Embryonic facial prominence (tissue), 1 donor: ENCODE data around the gene PDIA5.
"Not testable (repeated sequence)": the region's sequence is repeated elsewhere in the genome, so short reads cannot be mapped to it uniquely, and the experiment has no call there.

ENCODE experiments used
- DNase-seq: peaks from one replicate; pipeline ENCODE4 v3.0.0-alpha.2; 2016; ENCODE audit errors: extremely low spot score

PDIA5 gene

GRCh38 chr3:123147754-123148535 is 81.1 kb downstream of the PDIA5 start:
- DNase-seq, result no peak

GRCh38 chr3:123148772-123149171 is 81.9 kb downstream of the PDIA5 start:
- DNase-seq, result no peak

DNA sequence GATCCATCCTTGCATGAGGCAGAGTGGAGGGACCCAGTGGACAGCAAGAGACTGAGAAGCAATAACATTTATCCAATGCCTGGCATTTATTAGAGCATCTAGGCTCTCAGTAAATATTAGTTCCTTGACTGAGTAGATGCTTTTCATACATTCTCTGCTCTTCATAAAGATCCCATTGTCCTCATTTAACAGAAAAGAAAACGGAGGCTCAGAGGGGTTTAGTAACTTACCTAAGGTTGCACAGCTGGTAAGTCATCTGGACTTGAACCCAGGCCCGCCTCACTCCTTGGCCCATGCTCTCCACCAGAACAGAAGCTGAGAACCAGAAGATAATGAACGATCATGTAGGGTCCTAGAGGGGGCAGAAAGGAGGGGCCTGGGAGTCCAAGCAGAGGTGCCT is 82.7 kb downstream of the PDIA5 start:
- no peak for DNase-seq

- DNase-seq, result no peak
Observed at GRCh38 chr3:123150449-123151215, 83.8 kb downstream of the PDIA5 start.

DNA sequence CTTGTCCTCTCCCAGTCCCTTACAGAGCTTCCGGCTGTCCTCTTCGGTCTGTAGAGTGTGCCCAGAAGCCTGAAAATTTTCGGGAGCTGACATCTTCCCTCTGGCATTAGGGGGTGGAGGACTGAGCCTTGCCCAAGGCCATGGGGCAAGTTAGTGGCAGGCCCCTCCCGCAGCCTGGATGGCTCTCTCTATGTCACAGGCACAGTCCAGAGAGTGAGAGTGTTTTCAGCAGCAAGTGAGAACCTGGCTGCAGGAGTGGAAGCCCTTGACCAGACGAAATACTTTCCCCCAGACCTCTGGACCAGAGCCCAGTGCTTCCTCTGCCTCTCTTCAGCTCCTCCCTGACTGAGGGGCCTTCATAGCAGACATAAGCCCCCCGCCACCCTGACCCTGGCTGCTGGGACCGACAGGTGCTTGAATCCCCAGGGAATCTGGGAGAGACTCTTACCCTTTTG is 84.5 kb downstream of the PDIA5 start:
- no peak for DNase-seq

GRCh38 chr3:123151853-123152420 is 85.1 kb downstream of the PDIA5 start:
- DNase-seq, result not testable (repeated sequence)

DNA sequence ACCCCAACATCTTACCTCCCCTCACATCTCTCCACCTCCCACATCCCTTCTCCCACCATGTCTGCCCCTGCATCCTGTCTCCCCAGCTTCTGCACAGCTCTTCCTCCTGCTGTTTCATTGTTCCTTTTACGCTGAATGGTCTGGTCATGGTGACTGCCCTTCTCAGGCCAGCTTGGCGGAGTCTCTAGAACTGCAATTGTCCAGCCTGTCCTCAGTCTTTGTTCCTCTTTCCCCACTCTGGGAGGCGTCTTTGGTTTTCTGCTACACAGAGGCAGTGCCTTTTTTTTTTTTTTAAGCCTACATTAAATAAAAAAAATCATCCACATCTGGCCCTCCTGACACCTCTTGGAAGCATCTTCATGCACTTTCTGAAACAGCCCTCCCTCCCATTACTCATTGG is 85.9 kb downstream of the PDIA5 start:
- DNase-seq, result no peak

- DNase-seq, result no peak
Observed at GRCh38 chr3:123153125-123154019, 86.5 kb downstream of the PDIA5 start.

- no peak for DNase-seq
Observed at GRCh38 chr3:123154020-123154985, 87.5 kb downstream of the PDIA5 start.

GRCh38 chr3:123155471-123156011 is 88.7 kb downstream of the PDIA5 start:
- DNase-seq, result no peak

GRCh38 chr3:123156276-123156995 is 89.6 kb downstream of the PDIA5 start:
- no peak for DNase-seq

GRCh38 chr3:123157209-123157597 is 90.4 kb downstream of the PDIA5 start:
- no peak for DNase-seq

- DNase-seq, result no peak
Observed at GRCh38 chr3:123157598-123158287, 90.9 kb downstream of the PDIA5 start.

DNA sequence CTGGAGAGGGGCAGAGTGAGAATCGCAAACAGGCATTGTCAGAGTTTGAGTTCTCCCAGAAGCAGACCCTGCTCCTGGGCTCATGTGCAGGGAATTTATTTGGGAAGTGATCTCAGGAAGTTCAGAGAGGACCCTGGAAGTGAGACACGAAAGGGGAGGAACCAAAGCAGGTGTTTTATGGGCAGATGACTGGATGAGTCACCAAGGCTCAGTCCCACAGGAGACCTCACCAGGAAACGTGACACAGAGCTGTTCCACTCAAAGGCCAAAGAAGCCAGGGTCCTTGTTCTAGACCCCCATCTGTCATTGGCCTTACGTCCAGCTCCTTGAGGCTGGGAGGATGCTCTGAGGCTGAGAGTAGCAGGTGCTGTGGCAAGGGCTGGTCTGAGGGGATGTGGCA is 91.5 kb downstream of the PDIA5 start:
- DNase-seq, result no peak

GRCh38 chr3:123158899-123159390 is 92.1 kb downstream of the PDIA5 start:
- no peak for DNase-seq

GRCh38 chr3:123159926-123160635 is 93.3 kb downstream of the PDIA5 start:
- no peak for DNase-seq

DNA sequence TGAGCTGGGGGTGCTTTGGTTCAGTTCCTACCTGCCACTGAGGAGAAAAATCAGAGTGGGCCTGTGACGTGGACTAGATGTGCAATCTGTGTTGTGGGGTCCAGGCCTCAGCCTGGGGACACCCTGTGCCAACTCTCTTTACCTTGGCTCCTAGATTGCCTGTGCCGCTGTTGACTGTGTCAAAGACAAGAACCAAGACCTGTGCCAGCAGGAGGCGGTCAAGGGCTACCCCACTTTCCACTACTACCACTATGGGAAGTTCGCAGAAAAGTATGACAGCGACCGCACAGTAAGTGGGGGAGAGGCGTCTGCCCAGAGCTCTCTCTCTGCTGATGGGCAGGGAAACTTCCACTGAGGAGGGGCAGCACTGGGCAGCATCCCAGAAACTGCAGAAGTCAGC is 94.3 kb downstream of the PDIA5 start:
- no peak for DNase-seq

- DNase-seq, result no peak
Observed at GRCh38 chr3:123163141-123163540, 96.3 kb downstream of the PDIA5 start.
